Jurkat, Clone E6-1 (cell line): ENCODE results near the gene EIF2AK3.
"Not testable (repeated sequence)": the region's sequence is repeated elsewhere in the genome, so short reads cannot be mapped to it uniquely, and the experiment has no call there.

ENCODE experiments used
- DNase-seq: peaks from one replicate; pipeline ENCODE4 v3.0.0-alpha.2; 2011; ENCODE audit warnings: low read depth, low spot score
- H3K4me3 ChIP-seq: 2 replicates; pipeline ENCODE4 v1.5.1; 2011; ENCODE audit warnings: mild to moderate bottlenecking, low read length, control low read depth, moderate library complexity

EIF2AK3 gene

GRCh38 chr2:88638743-88639142 is 11.5 kb upstream of the EIF2AK3 start:
- H3K4me3 ChIP-seq = no peak overlapping the region
- no peak for DNase-seq

DNA sequence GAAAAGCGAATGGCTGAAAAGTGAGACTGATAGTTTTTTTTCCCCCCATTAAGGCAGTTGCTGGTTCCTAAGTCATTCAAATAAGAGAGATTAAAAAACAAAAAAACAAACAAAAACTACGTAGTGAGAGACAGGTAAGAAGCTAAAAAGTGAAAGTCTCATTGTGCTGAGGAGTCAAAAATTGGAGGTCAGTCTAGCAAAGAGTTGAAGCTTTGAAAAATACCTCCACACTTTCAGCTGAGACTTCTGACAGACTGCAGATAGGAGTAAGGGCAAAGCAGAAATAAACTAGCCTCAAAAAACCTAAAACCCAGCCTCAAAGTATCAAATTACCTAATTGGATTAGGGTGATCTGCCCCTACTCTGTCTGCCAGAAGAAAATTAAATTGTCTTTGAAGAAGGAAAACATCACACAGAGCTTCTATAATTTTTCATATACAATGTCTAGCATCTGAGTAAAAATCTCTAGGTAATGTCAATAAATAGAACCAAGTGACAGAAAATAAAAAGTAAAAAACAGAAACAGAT is 10.9 kb upstream of the EIF2AK3 start:
- H3K4me3 ChIP-seq = no peak overlapping the region

DNA sequence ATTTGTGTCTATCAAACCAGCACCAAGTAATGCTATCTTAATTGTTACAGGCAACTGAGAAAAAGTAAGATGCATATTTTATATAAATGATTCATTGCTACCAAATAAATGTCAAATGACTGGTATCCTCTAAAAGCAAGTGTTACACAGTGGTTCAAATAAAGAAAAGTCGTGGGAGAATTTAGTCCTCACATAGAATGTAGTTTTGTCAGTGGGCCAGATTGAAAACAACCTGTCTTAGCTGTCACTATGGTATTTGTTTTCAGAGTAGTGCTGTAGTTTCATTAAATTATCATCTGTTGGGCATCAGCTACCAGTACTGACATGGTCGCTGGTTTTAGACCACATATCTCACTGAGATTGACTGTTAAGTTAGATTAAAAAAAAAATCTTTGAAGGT is 10.2 kb upstream of the EIF2AK3 start:
- no peak for DNase-seq
- H3K4me3 ChIP-seq = no peak overlapping the region

More for the DNA sequence above, 10.9 kb upstream of the EIF2AK3 start:
- DNase-seq = no peak

DNA sequence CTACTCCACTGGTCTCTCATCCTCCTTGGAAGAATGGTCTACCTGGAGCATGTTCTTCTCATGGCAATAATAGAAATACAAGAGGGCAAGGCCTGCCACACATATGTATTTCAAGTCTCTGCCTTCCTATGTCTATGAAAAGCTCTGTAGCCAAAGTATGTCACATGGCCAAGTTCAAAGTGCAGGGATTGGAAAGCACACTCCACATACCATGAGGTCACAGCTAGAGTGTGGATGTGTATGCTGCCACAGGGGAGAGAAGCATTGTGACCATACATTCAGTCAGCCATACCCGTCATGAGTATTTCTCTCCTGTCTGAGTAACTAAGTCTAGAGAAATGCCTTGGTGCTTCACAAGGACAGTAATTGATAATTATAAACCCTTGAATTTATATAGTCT is 8.8 kb upstream of the EIF2AK3 start:
- no peak overlapping the region for H3K4me3 ChIP-seq
- no peak for DNase-seq

- DNase-seq = no peak
- H3K4me3 ChIP-seq = no peak overlapping the region
These were observed 5.3 kb upstream of the EIF2AK3 start for GRCh38 chr2:88632569-88632968.

GRCh38 chr2:88628571-88628939 is 1.3 kb upstream of the EIF2AK3 start:
- DNase-seq = no peak
- H3K4me3 ChIP-seq = peak overlapping the region; percentile 91

DNA sequence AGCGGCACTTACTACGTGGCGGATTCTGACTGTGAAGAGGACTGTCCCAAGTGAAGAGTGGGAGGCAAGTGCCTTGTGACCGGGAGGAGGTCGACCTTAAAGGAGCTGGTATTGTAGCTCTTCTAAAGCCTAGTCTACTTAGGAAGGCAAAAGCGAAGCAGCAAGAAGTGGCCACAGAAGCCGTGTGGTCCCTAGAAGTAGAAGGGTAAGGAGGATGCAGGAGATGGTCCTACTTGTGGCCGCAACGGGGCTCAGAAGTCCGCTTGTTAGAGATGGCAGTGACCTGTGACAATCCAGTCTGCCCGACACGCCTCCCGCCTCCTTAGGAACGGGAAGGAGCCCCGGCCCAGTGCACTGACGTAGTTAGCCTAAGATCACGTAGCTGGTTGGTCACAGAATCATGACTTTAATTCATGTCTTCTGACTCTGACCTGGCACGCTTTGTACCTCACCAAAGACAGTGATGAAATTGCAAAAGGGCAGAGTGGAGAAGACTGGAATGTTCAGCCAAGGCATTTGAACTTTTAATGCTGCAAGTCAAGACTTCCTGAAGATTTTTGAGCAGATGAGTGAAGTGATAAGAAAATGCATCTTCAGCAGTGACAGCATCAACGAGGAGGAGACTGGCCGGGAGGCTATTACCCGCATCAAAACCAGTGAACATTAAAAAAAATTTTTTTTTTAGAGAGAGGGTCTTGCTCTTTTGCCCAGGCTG is 749 bp upstream of the EIF2AK3 start:
- peak overlapping the region; percentile 91 for H3K4me3 ChIP-seq
- DNase-seq = peak; percentile 52

DNA sequence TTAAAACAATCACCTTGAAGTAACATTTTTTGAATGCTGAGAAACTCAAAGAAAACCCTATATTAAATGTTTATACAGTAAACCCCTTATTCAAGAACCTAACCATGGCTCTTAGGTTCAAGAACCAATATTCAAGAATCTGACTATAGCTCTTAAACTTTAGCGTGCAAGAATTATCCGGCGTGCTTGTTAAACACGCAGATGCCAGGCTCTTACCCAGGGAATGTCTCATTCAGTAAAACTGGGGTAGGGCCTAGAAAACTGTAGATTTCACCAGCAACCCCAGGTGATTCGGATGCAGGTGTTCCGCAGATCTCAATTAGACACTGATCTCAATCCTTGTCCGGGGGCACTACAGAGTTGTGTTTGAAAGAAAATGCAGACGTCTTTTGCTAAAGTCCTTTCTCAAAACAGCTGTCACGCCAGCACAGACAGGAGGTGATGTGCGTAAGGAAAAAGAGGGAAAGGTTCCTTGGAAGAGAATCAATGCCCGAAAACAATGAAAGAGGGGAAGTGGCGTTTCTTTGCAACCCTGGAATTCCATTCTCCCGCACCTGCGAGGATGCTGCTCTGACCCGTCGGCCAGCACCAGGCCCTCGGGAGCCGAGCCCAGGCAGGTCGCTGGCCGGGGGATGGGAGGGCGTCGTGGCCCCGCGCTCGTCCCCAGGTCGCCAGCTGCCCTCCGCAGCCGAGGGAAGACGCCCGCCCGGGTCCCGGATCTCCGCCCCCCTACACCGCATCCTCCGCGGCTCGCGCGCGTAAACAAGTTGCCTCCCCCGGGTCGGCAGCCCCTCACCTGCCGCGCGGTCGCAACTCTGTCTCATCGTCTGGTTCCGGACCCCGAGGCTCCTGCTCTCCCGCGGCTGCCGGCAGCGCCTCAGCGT is 851 bp downstream of the EIF2AK3 start:
- H3K4me3 ChIP-seq = peak overlapping the region; percentile 91
- no peak for DNase-seq

- DNase-seq = no peak
- no peak overlapping the region for H3K4me3 ChIP-seq
These were observed 2.8 kb downstream of the EIF2AK3 start for GRCh38 chr2:88624477-88624876.

DNA sequence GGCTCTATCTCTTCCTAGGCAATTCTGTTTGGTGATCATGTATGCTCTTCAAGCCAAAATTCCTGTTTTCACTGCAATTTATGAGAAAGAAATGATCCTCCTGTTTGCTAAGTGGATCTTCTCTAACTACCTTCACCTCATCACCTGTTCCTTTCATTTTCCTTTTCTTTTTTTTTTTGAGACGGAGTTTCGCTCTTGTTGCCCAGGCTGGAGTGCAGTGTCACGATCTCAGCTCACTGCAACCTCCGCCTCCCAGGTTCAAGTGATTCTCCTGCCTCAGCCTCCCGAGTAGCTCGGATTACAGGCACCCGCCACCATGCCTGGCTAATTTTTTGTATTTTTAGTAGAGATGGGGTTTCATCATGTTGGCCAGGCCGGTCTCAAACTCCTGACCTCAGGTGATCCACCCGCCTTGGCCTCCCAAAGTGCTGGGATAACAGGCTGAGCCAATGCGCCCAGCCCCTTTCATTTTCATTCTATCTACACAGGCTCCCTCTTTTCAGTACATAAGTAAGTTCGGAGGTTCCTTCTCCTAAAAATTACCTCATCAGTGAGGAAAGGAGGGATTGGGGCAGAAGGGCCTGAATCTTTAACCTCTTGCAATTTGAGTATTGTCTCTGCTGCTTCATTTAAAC is 3.3 kb downstream of the EIF2AK3 start:
- DNase-seq, H3K4me3 ChIP-seq: not testable (repeated sequence)

DNA sequence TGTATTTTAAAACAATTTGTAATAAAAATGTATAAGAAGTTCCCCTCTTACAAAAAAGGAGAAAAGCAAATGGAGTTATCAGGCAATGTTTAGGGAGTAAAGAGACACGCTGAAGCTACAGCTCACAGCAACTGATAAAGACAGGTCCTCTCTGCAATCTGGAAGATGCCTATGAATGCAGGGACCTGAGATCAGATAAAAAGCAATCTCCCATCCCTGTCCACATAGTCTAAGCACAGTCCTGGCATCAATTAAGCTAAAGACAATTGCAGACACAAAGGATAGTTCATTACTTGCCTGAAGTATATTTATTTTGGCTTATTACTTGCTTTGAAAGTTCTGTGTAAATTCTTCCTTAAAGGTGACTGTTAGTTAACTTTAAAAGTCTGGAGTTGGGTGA is 5.0 kb downstream of the EIF2AK3 start:
- H3K4me3 ChIP-seq = no peak overlapping the region

GRCh38 chr2:88621432-88621831 is 5.8 kb downstream of the EIF2AK3 start:
- no peak overlapping the region for H3K4me3 ChIP-seq
- DNase-seq = no peak

More for the DNA sequence above, 5.0 kb downstream of the EIF2AK3 start:
- DNase-seq = no peak

DNA sequence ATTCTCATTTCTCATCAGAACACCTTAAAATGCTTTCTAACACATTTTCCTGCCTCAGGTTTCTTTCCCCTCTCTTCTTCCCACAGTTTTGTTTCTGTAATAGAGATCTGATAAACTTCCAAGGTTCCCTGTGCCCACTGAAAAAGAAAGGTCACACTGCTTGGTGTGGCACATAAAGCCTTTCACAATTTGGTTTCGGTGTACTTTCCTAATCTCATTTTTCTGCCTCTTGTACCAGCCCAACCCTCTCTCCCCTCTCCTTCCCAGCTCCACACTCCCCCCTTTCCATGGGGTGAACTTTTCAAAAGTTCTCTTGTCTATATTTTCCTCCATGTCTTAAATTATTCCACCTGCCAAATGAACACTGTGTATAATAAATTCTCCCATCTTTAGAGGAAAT is 7.2 kb downstream of the EIF2AK3 start:
- H3K4me3 ChIP-seq = no peak overlapping the region

GRCh38 chr2:88615822-88616221 is 11.4 kb downstream of the EIF2AK3 start:
- H3K4me3 ChIP-seq = no peak overlapping the region

More for the DNA sequence above, 7.2 kb downstream of the EIF2AK3 start:
- DNase-seq = no peak

GRCh38 chr2:88614497-88615157 is 12.6 kb downstream of the EIF2AK3 start:
- DNase-seq = no peak
- H3K4me3 ChIP-seq = no peak overlapping the region

More at GRCh38 chr2:88615822-88616221, 11.4 kb downstream of the EIF2AK3 start:
- DNase-seq = no peak

DNA sequence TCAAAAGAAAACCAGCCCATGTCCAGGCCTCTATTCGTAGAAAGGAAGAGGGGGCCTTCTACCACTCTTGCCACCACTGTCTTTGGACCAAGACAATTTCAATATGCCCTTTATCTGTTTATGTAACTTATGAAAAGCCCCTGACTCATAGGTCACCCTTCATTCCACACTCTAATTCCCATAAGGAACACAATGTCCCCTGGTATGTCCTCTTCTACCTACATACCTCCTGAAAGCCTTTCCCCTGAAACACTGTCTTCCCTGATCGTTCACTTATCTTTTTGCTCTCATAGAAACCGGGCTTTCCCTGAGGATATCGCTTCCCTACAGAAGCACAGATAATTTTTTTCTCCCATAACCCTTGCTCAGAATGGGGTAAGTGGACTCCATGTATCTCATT is 13.3 kb downstream of the EIF2AK3 start:
- H3K4me3 ChIP-seq = no peak overlapping the region
- no peak for DNase-seq

DNA sequence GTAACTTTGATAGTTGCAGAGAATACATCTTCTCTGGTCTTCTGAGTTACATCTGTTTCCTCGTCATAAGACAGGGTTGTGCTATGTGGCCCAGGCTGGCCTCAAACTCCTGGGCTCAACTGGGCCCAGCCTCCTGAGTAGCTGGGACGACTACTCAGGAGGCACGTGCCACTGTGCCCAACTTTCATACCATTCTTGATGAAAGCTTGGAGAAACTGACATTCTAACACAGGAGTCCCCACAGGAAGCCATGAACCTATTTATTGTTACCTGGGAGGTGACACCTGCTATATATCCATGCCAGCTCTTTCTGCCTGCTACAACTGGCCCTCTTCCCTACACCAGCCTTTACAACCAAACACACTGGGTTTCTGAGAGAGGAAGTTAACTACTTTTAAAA is 19.1 kb downstream of the EIF2AK3 start:
- no peak overlapping the region for H3K4me3 ChIP-seq
- no peak for DNase-seq

DNA sequence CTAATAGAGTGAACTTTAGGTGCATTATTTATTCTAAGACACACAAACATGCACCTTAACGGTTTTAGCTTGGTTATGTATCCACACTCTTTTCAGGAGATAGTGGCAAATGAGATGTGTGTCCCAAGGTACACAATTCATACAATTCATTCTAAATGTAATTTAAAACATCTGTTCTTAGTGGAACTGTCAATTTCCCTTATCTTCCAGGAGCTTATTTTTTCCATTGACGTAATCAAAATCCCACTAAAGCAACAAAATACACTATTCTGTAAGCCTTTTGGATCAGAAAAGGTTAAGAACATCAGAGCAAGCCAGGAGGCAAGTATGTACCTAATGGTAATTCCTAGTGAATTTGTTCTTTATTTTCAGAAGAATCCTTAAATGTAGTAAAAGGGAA is 19.8 kb downstream of the EIF2AK3 start:
- no peak for DNase-seq
- no peak overlapping the region for H3K4me3 ChIP-seq

DNA sequence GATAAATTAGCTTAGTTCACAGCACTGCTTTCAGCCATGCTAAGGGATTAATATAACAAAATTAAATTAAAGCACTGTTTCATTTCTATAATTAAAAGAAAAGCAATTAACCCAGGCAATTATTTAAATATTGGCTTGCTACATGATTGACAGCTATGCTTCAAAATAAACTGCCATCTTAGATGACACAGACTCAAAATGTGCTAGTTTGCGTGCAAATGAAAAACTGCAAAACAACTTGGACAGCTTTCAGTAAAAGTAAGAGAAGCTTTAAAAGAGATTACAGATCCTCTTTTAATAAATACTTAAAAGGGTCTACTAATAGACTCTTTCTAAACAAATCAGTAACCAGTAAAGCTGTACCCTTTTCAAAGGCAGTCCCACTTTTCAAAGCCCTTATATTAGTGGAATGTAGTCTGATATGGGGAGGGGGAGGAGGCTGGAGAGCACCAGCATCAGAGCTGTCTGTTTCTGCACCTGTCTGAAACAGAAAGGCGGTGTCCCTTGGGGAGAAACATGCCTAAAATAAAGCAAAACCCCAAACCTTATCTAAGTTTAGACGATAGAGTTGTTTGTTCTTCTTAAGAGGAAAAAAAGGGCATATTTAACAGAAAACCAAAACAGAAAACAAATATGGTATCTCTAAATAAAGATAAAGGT is 20.8 kb downstream of the EIF2AK3 start:
- no peak for DNase-seq

More for the DNA sequence above, 20.8 kb downstream of the EIF2AK3 start:
- no peak overlapping the region for H3K4me3 ChIP-seq
